Stimulated activated CD4-positive, alpha-beta T cell treated with anti-CD3 and anti-CD28 coated beads, Interleukin-1b, Interleukin-23, amount 100 ng/mL, for 1 hour (primary cell): ENCODE results near the gene RAPGEF5.

Source experiments
- DNase-seq, 2 donors: peaks; one replicate each; pipeline ENCODE4 v3.0.0-alpha.2; 2020; ENCODE audit warnings: low read depth in 2 of 2

Gene RAPGEF5

DNA sequence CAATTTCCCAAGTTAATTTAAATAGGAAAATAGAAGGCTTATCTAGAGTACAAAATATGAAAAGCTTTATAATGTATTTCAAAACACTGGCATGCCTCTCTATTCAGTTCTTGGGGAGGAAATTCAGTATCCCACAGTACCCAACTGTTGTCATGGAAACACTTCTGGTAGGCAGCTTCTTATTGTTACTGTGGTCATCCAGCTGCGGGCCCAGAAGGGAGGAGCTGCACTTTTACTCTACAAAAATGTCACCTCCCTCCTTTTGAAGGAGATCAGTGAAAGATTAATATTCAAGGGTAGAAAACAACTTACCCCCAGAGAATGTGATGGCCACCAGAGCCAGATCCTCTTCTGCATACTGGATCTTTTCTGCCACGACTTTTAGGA lies 202.8 kb downstream of the RAPGEF5 start:
- no peak for DNase-seq

DNA sequence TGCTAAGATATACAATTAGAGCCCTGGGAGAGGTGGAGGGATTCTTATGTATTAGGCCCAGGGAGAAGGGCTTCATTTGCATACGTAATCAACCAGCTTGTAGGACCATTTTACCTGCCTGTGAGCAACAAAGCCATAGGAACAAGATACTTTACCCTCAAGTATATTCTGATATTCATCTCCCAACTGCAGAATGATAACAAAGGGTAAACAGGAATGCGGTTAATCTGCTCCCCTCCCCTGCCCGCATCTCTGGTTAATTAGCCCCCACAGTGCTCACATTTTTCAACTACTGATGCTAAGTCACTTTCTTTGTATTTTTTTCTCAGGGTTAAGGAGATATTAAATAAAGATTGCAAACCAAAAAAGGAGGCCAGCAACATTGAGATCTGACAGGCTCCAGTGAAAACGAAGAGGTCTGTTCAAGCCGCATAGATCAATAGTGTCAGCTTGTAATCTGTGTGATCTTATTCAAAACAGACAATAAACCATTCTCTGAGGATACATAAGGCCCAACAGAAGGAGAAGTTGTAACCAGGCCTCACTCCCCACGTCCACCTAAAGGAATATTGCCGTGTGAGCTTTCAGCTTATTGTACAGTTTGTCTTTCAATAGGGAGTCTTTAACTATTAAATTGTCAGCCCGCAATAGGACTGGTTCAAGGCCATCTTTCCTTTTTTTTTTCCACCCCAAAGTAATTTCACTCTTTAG lies 203.4 kb downstream of the RAPGEF5 start:
- no peak for DNase-seq

DNA sequence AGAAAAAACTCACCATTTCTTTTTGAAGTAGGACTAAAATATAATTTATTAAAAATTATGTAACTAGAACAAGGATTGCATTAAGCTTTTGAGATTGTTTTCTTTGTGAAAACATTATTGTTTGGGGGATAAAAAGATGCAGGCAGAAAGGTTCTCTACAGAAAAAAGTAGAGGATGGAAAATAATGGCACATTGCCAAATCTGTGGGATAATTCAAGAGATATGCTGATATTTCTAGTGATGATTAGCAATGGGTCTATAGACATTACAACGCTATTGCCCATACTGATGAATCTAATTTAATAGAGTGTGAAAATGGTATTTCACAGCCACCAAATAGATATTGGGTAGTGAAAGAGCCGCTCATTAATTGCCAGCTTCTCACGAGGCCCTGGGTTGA lies 204.3 kb downstream of the RAPGEF5 start:
- no peak for DNase-seq

DNA sequence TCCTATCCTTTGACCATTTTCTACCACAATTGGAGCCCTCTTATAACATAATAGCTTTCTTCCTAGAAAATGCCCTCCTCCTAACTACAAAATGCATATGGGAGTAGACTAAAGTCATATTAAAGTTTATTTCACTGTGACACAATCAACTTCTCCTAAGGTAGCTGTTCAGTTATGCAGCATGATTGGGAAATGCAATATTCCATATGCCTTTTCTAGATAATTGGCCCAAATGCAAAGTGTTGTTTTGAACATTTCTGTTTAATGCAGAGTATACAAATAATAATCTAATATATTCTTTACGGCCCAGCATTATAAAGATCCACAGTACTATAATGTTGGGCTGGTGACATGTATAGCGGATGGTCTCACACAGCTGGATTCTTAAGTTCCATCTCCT lies 205.1 kb downstream of the RAPGEF5 start:
- no peak for DNase-seq

DNA sequence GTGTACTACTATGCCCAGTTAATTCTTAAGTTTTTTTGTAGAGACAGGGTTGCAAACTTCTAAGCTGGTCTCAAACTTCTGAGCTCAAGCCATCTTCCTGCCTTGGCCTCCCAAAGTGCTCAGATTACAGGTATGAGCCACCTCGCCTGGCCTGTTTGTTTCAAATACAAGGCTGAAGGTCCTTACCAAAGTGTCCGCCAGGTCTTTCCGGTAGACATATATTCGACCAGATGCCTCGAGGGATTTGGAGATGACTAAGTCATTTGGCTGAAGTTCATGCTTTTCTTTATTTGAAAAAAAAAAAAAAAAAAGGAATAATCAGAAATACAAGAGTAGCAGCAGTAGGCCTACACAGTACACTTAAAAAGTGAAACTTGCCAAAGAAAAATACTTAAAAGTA lies 206.7 kb downstream of the RAPGEF5 start:
- DNase-seq: no peak

DNA sequence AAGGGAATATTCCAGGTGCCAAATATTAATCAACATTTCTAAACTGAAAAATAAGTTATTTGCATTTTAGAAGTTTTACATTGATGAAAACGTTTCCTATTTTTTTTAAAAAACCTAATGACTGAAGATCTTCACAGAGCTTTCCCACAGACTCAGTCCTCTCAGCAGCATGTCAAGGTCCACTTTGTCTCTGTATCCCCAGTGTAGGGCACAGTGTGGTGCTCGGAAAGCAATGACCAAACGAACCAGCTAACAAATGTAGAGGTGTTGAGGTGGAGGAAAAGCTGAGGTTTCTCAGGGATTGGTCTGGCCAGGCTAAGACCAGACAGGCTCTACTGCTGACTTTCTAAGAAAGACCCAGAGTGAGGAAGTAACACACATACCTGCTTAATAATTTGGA lies 209.1 kb downstream of the RAPGEF5 start:
- DNase-seq: no peak

DNA sequence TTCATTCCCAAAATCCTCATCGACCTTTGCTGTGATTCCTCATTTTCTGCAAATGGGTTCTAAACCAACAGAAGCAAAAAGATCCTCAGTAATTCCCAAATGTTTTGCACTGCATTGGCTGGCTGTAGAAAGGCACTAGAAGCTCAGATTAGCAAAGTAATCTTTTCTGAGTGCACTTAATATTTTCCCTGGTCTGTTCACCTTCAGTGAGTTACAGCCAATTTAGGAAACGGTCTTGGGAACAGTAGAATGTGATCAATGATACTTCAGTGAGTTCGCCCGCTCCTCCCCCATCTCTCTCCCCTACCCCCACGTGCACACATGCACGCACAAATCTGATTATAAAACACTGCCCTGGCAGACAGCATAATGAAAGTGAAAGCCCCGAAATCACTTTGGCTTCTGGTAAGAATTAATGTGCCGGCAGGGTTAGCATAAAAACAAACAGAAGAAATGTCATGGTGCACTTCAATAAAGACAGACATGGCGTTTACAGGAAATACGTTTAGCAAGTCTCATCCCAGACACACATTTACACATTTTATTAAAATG lies 209.9 kb downstream of the RAPGEF5 start:
- DNase-seq: no peak

DNA sequence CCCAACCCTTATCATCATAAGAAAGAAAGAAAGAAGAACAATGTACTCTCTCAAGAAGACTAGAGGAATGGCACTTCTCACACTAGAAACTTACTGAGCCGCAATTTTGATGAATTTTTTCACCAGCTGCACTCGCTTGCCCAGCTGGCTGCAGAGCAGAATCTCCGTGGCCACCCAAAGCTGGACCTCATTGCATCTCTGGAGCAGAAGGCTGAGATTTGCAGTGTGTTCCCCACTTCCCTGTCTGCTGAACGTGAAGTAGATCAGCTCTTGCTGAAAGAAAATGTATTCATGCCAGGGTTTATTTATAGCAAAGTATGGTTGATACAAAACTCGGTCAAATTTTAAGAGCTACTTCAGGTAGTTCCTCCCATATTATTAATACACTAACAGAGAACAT lies 212.0 kb downstream of the RAPGEF5 start:
- DNase-seq: no peak

DNA sequence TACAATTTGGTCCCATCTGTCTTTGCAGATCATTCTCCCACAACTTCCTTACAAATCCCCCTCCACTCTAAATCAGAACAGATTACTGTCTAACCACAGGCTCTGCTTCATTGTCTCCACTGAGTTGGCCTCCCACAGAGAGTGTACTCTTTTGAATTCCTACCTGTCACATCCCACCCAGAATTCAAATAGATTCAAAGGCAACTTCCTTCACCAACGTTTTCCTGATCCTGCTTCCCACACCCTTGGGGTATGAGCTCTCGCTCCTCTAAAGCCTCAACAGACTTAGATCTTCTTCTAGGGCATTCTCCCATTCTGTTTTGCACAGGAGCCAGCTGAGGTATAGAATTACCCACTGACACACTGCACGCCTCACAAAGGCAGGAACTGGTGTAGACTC lies 213.5 kb downstream of the RAPGEF5 start:
- no peak for DNase-seq

DNA sequence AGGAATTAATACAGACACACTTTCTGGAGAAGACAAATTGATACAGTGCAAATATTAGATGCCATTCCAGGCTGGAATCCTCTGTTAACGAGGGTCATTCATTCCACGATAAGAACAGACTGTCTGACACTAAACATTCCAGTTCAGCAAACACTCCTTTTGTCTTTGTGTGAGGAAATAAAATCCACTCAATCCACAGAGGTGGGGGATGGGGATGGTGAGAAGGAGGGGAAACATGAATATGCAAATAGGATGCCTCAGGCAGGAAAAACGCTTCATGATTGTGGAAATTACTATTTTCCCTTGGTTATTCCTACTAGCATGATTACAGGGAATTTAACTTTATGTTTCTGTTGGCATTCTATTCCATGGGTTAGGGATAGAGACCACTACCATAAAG lies 214.4 kb downstream of the RAPGEF5 start:
- no peak for DNase-seq

DNA sequence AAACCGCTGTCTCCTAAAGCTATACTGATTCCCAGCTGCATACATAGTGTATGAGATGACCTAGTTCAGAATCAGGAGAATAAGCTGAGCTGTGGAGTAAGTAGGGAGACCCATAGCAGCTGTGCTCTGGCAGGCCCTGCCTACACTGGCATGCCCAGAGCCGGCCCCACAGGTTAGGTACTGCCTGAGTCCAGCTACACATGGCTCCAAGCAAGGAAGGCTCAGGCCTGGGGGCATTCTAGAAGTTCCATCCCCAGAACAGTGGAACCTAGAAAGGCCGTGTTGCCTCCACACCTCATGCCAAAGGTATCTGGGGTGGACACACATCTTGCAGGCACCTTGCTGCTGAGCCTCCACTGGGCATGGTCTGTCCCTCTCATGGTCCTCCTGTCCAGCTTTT lies 215.6 kb downstream of the RAPGEF5 start:
- DNase-seq: no peak

DNA sequence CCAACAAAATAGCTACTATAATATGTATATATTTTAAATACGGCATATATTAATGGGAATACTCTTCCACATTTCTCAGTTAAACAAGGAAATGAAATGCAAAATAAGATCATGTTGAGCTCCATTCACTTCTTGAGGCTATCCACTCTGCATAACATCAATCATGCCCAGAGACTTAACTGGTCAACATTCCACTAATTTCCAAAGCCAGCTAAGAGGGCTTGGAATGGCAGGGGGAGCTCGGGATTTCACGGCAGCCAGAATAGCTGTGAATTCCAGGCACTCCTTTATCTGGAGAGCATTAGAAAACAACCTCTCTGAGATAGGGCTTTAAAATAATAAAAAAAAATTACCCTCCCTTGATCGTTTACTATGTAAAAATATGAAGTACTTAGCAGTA lies 216.4 kb downstream of the RAPGEF5 start:
- DNase-seq: no peak

DNA sequence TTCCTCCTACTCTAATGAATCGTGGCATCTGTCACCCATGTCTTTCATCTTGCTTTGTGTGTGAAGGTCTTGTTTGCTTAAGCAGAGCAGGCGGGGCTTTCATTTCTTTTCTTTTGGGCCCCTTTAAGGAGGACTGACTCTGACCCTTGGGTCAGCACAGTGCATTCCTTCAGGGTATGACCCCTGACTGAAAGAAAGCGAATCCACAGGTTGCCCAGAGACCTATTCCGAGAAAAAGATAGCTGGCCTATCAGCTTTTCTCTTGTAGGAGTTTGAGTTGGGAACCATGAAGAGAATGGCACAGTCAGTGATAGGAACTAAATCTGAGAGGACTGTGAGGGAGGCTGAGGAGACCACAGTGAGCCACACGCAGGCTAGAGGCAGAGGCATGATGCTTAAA lies 218.1 kb downstream of the RAPGEF5 start:
- no peak for DNase-seq

DNA sequence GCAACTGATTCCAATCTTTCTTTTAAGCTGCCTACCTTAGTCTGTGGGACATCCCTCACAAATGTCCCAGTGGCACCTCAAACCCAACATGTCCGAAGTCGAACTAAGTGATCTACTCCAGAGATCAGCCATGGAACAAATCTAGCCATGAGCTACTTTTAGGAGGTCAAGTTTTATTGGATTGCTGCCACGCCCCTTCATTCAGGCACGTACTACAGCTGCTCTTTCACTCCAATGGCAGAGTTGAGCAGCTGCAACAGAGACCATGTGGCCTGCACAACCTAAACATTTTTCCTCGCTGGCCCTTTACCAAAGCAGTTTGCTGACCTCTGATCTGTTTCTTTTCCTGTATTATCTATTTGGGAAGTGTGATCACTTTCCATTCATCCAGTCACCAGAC lies 218.8 kb downstream of the RAPGEF5 start:
- no peak for DNase-seq

DNA sequence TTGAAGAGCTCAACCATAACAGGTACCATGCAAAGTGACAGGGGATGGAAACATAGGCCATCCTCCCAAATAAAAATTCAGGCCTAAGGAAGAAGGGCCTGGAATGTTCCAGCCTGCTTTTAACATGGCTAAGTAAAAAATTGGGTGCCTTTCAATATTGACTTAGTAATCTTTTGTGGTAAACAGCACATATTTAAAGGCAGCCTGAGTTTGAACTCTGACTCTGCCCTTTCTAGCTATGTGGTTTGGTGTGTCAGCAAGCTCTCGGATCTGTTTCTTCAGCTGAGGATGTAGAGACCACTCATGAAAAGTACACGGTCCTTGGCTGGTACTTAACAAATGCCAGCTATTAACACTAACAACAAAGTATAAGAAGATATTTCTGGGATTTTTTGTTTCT lies 219.5 kb downstream of the RAPGEF5 start:
- DNase-seq: no peak

DNA sequence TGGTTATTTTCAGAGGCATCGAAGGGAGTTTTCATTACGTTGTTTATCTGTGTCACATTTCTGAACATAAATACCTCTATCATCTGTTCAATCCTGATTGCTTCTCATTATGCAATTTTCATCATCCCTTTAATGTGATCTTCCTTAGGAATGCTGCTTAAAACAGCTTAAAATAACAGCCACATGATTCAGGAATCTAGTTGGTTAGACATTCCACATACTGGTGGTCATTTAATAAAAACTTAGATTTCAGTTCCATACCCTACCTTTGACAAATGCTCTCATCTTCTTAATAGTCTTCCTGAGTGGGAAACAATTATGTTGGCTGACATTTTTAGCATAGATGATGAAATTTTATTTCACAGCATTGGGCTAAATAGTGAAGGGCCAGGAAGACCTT lies 219.9 kb downstream of the RAPGEF5 start:
- DNase-seq: no peak

DNA sequence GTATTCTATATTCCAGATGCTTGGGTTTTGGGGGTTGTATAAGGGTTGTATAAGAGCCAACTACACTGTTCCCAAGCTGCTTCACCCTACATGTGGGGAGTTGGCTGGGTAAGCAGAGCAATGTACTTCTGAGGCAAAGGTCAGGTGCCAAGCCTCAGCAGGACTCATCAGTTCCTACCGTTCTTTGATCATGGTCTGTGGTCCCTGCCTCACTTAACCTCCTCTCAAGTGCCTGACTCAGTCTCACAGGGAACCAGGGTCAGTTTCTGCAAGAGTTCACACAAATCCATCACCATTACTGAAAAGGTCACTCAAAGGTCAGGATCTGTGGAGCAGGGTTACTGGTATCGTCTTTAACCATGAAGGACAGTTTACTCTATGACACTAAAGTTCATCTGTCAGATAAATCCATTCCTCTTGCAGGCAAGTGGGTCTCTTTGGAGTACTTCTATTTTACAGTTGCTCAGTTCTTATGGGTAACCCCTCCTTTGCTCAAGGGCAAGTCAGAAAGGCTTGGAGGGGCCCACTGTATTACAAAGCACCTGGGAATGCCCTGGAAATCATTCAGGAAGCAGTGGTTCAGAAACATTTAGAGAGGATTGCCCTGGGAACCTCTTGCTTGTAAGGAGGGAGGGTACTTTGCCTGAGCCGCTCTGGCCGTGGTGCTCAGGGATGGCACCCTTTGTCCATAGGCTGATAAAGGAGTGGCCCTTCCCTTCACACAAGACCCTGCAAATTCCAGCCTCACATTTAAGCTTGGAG lies 227.0 kb downstream of the RAPGEF5 start:
- DNase-seq: no peak

DNA sequence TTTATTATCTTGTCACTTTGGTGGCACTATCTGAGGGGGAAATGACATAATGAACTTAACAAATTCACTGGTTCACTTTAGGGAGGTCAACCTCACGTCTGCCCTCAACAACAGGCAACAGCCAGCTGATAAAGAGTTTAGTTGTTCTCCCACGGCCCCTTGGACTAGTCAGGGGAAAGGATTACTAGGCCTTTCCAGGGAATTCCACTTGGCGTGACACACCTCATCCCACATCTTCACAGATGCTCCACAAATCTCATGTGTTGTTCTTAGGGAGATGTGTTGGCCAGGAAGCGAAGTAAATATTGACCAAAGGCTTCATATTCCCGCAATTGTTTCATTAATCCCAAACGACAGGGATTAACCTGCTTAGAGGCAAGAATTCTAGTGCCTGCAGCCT lies 227.8 kb downstream of the RAPGEF5 start:
- no peak for DNase-seq

DNA sequence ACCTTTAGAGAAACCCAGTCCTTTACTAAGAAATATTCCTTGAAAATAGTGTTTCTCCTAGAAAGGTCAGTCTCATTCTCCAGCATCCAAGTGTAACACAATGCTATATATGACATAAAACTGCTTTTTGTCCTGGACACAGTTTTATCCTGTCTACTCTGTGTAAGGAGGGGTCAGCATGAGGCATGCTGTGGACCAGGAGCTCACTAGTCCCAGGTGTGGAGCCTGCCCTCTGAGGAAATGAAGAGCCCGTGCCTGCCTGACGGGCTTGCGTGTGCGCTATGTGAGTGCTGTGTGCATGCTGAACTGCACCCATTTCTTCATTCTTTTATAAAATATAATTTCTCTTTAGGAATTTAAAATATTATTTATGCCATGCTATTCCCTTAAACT lies 228.4 kb downstream of the RAPGEF5 start:
- no peak for DNase-seq

DNA sequence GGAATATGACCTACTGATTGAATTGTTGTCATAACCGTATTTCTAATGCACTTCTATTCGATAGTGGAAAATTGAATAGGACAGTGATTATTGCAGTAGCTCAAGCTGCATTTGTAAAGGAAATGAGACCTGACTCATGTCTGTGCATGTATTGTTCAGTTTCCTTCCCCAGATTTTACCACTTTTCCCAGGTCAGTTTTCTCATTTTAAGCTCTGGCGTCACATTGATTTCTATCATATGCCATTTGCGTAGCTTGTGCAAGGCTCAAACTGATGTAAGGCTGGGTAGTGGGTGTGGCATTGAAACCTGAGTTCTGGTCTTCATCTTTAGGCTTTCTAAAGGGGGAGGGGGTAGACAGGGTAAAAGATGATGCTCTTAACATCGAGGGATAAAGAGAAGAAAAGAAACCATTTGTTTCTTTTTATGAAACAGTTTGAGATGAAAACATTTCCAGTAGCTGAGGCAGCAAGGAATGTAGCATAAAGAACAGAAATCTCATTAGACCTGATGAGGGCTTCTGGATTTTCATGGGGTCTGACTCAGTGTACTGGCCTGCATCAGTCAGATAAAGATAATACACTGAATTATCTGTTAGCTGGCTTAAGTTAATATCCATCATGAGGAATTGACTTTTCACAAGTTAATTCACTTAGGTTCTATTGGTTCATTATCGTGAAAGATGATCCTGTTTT lies 229.0 kb downstream of the RAPGEF5 start:
- no peak for DNase-seq

DNA sequence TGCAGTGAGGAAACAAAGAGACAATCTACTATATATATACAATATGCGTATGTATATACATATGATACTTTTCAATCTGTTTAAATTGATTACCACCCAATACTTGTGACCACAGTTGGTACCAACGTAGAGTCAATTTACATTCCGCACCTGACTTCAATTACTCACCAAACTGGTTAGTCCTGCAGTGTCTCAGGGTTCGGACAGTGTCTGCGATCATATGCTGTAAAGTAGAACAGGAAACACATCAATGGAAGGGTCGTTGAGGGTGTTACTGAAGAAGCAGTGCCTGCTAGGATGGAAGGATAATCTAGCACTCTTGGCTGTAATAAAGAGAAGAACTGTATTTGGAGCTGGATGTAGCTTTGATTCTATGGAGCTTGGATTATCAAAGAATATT lies 231.5 kb downstream of the RAPGEF5 start:
- no peak for DNase-seq

DNA sequence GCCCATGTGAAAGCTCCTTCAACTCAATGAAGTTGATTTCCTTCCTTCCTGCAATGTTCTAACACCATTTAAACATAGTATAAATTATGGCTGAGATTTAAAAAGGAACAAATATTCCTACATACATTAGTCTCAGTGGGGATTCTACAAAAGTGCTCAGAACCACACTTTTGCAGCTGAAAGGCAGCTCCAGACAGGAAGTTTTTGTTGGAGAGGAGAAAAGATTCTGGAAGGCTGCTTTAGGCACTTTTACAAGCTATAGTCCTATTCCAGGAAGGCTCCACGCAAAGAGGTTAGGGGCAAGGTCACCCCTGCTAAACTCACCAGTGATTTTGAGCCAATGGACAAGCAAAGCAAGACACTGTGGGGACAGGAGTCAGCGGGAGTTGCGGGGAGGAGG lies 232.0 kb downstream of the RAPGEF5 start:
- no peak for DNase-seq

DNA sequence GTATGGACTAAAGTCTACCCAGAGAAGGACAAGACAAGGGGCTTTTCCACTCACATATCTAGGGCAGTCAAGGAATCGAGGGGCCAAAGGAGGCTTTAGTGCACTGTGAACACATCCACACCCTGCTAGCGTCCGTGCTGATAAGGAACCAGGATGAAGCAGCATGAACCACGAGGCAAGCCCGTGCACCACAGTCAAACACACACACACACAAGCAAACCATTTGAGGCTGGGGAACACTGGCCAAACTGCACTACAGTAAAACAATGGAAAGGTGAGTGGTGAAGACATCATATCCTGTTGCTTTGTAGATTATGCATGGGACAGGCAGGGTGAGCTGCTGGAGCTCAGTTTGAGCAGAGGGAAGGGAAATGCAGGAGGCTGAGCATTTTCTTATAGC lies 233.8 kb downstream of the RAPGEF5 start:
- no peak for DNase-seq
